ENCODE results near the gene SUSD1. TPM values are rescaled to one million over a fixed set of nuclear protein-coding genes. Genes with fewer than 3 reads are reported as not detected.

SUSD1 gene
- total RNA-seq, 1 experiment from 2014 or later = 7.9 TPM

GRCh38 chr9:112050544-112051475 is 124.3 kb downstream of the SUSD1 start:
- H3K4me2 ChIP-seq (ENCODE audit: low read length) = no peak overlapping the region
- no peak overlapping the region for H3K9ac ChIP-seq (ENCODE audit: low read length)
- H4K20me1 ChIP-seq (ENCODE audit: insufficient read depth) = no peaks in the 10 kb centered on the region
- H3K79me2 ChIP-seq (ENCODE audit: insufficient read depth, low read length) = no peaks in the 10 kb centered on the region
- H3K36me3 ChIP-seq (ENCODE audit: control insufficient read depth in 1 of 2, insufficient read depth in 2 of 2, low read length in 2 of 2) = no peaks in the 10 kb centered on the region
- H3K27me3 ChIP-seq (ENCODE audit: insufficient read depth, low read length) = no peaks in the 10 kb centered on the region
- ChIA-PET POLR2A (interaction anchor here (1.4 kb wide), 1 partner anchor 15 kb away, joined by 3 read pairs; no protein-coding TSS in a partner anchor), RAD21 (ENCODE audit: low non-redundant PET in 1 of 2, low total read pairs in 2 of 2, uncharacterized antibody in 2 of 2, unreplicated experiment in 2 of 2) (no interaction called here), CTCF (no interaction called here)
- H3K27ac ChIP-seq (ENCODE audit: low read depth, low read length) = no peak overlapping the region
- ATAC-seq (no peak), DNase-seq (ENCODE audit: low read depth, low spot score) (no peak)
- intact Hi-C loops (cut with micrococcal nuclease) = no loop called here
- H3K9me2 ChIP-seq (ENCODE audit: insufficient read depth) = no peaks in the 10 kb centered on the region
- no peak overlapping the region for H2AFZ ChIP-seq (ENCODE audit: low read depth, low read length, poor library complexity, severe bottlenecking)
- peaks cover 0 to 13% of the 10 kb centered on the region in 2 experiments; a peak in 2 of 4 replicates for H3K4me1 ChIP-seq (ENCODE audit: control insufficient read depth in 1 of 2, insufficient read depth in 2 of 2, low read length in 2 of 2)
- H3K4me3 ChIP-seq (replicated peaks in 1 of 2; ENCODE audit: low read depth in 1 of 2, low read length in 2 of 2) = no peak overlapping the region
- peaks cover 0 to 5% of the 10 kb centered on the region in 2 experiments; a peak in 1 of 4 replicates for H3K9me3 ChIP-seq (ENCODE audit: control insufficient read depth in 1 of 2, insufficient read depth in 1 of 2, low read depth in 1 of 2, low read length in 2 of 2)
- no TSS peak for BruUV-seq (replicated peaks)
- TF ChIP-seq TCF7L2 (IDR thresholded peaks at IDR 0.05; ENCODE audit: borderline replicate concordance, extremely low read depth, insufficient read depth, insufficient read length) (no peak), FOSL1 (IDR thresholded peaks at IDR 0.05; ENCODE audit: low read depth) (no peak), SIN3A (IDR thresholded peaks at IDR 0.05; ENCODE audit: low read depth) (no peak), ZFX (IDR thresholded peaks at IDR 0.05) (no peak), YY1 (IDR thresholded peaks at IDR 0.05; ENCODE audit: extremely low read depth, insufficient replicate concordance, low read depth, low read length) (no peak), ELF1 (IDR thresholded peaks at IDR 0.05; ENCODE audit: borderline replicate concordance, low read depth) (no peak), EZH2 (IDR thresholded peaks at IDR 0.05) (no peak), RAD21 (IDR thresholded peaks at IDR 0.05; ENCODE audit: low read depth) (no peak), EZH2phosphoT487 (IDR thresholded peaks at IDR 0.05; ENCODE audit: borderline replicate concordance) (no peak), MAX (IDR thresholded peaks at IDR 0.05) (no peak), ZBTB33 (IDR thresholded peaks at IDR 0.05; ENCODE audit: extremely low read depth, insufficient replicate concordance, low read length) (no peak), SRF (IDR thresholded peaks at IDR 0.05; ENCODE audit: low read depth) (no peak), JUND (IDR thresholded peaks at IDR 0.05) (no peak), EGR1 (IDR thresholded peaks at IDR 0.05; ENCODE audit: low read depth) (no peak), SP1 (IDR thresholded peaks at IDR 0.05; ENCODE audit: low read depth) (no peak)

Measured in HCT116 (cell line).